Neutrophil (primary cell): Measurements from ENCODE around the gene MPP7.
A peak's percentile ranks its signal among the peaks of the same experiment; 100 is the strongest.

Experiments used
- H3K27ac ChIP-seq: fragments of 200-600 bp; sonication (generic); 2 replicates; pipeline ENCODE4 v1.5.1; 2016; ENCODE audit warnings: mild to moderate bottlenecking, moderate library complexity
- H3K27me3 ChIP-seq: fragments of 200-600 bp; sonication (generic); 2 replicates; pipeline ENCODE4 v1.6.0; 2016; ENCODE audit warnings: mild to moderate bottlenecking
- H3K36me3 ChIP-seq: fragments of 200-600 bp; sonication (generic); 2 replicates; pipeline ENCODE4 v1.5.1; 2017
- H3K4me1 ChIP-seq, 2 experiments: fragments of 200-600 bp in 1 of 2; sonication (generic) in 1 of 2; 1 replicate in 1 of 2; 2 replicates in 1 of 2; pipeline versions ENCODE4 v1.5.1 to v1.6.1; 2013 to 2016; ENCODE audit warnings: low read depth in 1 of 2, low read length in 1 of 2, mild to moderate bottlenecking in 1 of 2, moderate library complexity in 1 of 2; ENCODE audit not compliant: control insufficient read depth in 1 of 2, insufficient read depth in 1 of 2
- H3K4me3 ChIP-seq, 2 experiments: fragments of 200-600 bp in 1 of 2; sonication (generic) in 1 of 2; 1 replicate in 1 of 2; 2 replicates in 1 of 2; pipeline ENCODE4 v1.5.1; 2013 to 2016; ENCODE audit warnings: low read depth in 1 of 2, low read length in 1 of 2, mild to moderate bottlenecking in 1 of 2, moderate library complexity in 1 of 2
- H3K9me3 ChIP-seq: fragments of 200-600 bp; sonication (generic); 2 replicates; pipeline ENCODE4 v1.5.1; 2016
- CTCF ChIP-seq: fragments of 200-600 bp; sonication (generic); IDR thresholded peaks from 2 replicates; pipeline ENCODE4 v1.5.1; 2016; ENCODE audit warnings: antibody characterized with exemption

Gene MPP7

GRCh38 chr10:28281726-28282315 lies 21.0 kb downstream of the MPP7 start:
- Histone ChIP-seq H3K27ac (peak overlapping the region; percentile 69), H3K4me3 (no peak overlapping the region)
- no peak for TF ChIP-seq CTCF

GRCh38 chr10:28280652-28281051 lies 22.2 kb downstream of the MPP7 start:
- peaks cover 16 to 31% of the 10 kb centered on the region in 2 experiments for H3K4me1 ChIP-seq
- H3K9me3 ChIP-seq, result no peaks in the 10 kb centered on the region
- TF ChIP-seq CTCF, result no peak
- no peaks in the 10 kb centered on the region for H3K27me3 ChIP-seq
- H3K36me3 ChIP-seq, result no peaks in the 10 kb centered on the region
- no peak overlapping the region for H3K4me3 ChIP-seq
- H3K27ac ChIP-seq, result no peak overlapping the region

More at GRCh38 chr10:28281726-28282315, 21.0 kb downstream of the MPP7 start:
- Histone ChIP-seq H3K9me3 (no peaks in the 10 kb centered on the region), H3K36me3 (no peaks in the 10 kb centered on the region), H3K4me1 (peaks cover 16 to 31% of the 10 kb centered on the region in 2 experiments), H3K27me3 (no peaks in the 10 kb centered on the region)

GRCh38 chr10:28279878-28280277 lies 23.0 kb downstream of the MPP7 start:
- Histone ChIP-seq H3K4me3 (no peak overlapping the region), H3K27ac (peak overlapping the region; percentile 31), H3K9me3 (no peaks in the 10 kb centered on the region), H3K36me3 (no peaks in the 10 kb centered on the region), H3K4me1 (peaks cover 16 to 35% of the 10 kb centered on the region in 2 experiments), H3K27me3 (no peaks in the 10 kb centered on the region)
- TF ChIP-seq CTCF, result no peak

- H3K4me1 ChIP-seq, result peaks cover 16 to 39% of the 10 kb centered on the region in 2 experiments
- H3K4me3 ChIP-seq, result no peak overlapping the region
- TF ChIP-seq CTCF, result no peak
- H3K9me3 ChIP-seq, result no peaks in the 10 kb centered on the region
- no peaks in the 10 kb centered on the region for H3K27me3 ChIP-seq
- no peak overlapping the region for H3K27ac ChIP-seq
- no peaks in the 10 kb centered on the region for H3K36me3 ChIP-seq
Observed at GRCh38 chr10:28278842-28279241, 24.0 kb downstream of the MPP7 start.

GRCh38 chr10:28276384-28276783 lies 26.5 kb downstream of the MPP7 start:
- H3K4me3 ChIP-seq, result no peak overlapping the region
- peaks cover 2 to 34% of the 10 kb centered on the region in 2 experiments for H3K4me1 ChIP-seq
- no peak overlapping the region for H3K27ac ChIP-seq
- no peaks in the 10 kb centered on the region for H3K9me3 ChIP-seq
- no peaks in the 10 kb centered on the region for H3K27me3 ChIP-seq
- TF ChIP-seq CTCF, result no peak
- H3K36me3 ChIP-seq, result no peaks in the 10 kb centered on the region
